ENCODE measurements around the gene ADGRL1. TPM values are rescaled to one million over a fixed set of nuclear protein-coding genes. Genes with fewer than 3 reads are reported as not detected.

Gene ADGRL1
- total and polyA plus RNA-seq, 2 donors (not counting 1 experiment from before 2014, with no cell fraction given) = 0.64 to 1.8 TPM

DNA sequence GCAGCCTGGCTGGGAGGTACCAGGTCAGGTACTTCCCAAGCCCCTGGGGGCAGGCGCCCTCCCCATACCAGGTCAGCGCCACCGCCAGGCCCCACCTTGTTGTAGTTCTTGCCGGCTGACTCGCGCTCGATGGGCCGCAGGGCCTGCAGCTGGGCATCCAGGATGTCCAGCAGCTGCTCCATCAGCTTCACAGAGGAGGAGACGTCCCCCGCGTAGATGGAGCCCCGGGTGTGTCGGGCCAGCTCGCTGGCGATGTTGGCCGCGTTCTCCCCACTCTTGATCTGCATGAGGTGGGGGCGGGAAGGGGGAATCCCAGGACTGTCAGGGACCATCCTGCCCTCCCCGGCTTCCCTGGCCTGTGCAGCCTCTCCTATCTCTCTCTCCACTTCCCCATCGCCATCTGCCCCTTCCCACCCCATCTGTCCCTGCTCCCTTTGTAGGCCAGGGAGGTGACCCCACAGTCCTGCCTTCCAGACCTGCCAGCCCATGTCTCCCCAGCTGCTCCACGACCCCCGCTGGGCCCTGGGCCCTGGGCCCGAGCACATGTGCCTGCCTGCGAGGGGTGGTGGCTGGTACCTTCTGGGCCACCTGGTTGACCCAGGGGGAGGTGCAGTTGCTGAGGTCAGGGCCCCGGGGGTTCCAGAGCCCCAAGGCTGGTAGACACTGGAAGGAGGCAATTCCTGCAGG, 45.8 kb downstream of the ADGRL1 start:
- H3K4me1 Mint-ChIP-seq = no peaks in the 10 kb centered on the region
- intact Hi-C loops (cut with micrococcal nuclease) = no loop called here
- CTCF ChIA-PET = no interaction called here

GRCh38 chr19:14159059-14159458, 46.9 kb downstream of the ADGRL1 start:
- no peaks in the 10 kb centered on the region for H3K4me1 ChIP-seq (ENCODE audit: control insufficient read depth in 2 of 2, insufficient read depth in 2 of 2, low read length in 2 of 2)
- H3K4me1 Mint-ChIP-seq = no peaks in the 10 kb centered on the region
- no peaks in the 10 kb centered on the region for H3K9me3 Mint-ChIP-seq (ENCODE audit: insufficient read depth)
- H2AFZ ChIP-seq (ENCODE audit: insufficient read depth, low read depth, low read length, poor library complexity, severe bottlenecking) = no peak overlapping the region
- no peak overlapping the region for H3K4me3 Mint-ChIP-seq
- no peak overlapping the region for H3K27ac Mint-ChIP-seq
- WGBS (ENCODE audit: insufficient coverage) = 69% methylated on average over 12 of the region's 12 CpGs
- H4K20me1 ChIP-seq (ENCODE audit: control insufficient read depth, insufficient read depth, low read length, poor library complexity, severe bottlenecking) = no peaks in the 10 kb centered on the region
- intact Hi-C loops (cut with micrococcal nuclease) = no loop called here
- ChIA-PET POLR2A (no interaction called here), CTCF (interaction anchor here (0.6 kb wide), 1 partner anchor 320 kb away, joined by 3 read pairs; no protein-coding TSS in a partner anchor)
- no peak overlapping the region for H3K4me3 ChIP-seq (ENCODE audit: control extremely low read depth in 1 of 5, extremely low read depth in 1 of 5, insufficient read depth in 1 of 5, low read depth in 2 of 5, low read length in 4 of 5)
- H3K79me2 ChIP-seq (ENCODE audit: control insufficient read depth, insufficient read depth, low read length) = no peaks in the 10 kb centered on the region
- no peak overlapping the region for H3K9ac ChIP-seq (ENCODE audit: low read length)
- H3K27ac ChIP-seq (ENCODE audit: low read length in 2 of 2) = no peak overlapping the region
- no peak for ATAC-seq (ENCODE audit: low read depth)
- no peaks in the 10 kb centered on the region for H3K27me3 Mint-ChIP-seq
- peaks cover 0 to 2% (median 0%) of the 10 kb centered on the region in 4 experiments for H3K27me3 ChIP-seq (replicated peaks in 1 of 4; ENCODE audit: control extremely low read depth in 1 of 4, control insufficient read depth in 3 of 4, insufficient read depth in 4 of 4, low read length in 3 of 4)
- TF ChIP-seq EZH2 (IDR thresholded peaks at IDR 0.05; ENCODE audit: borderline replicate concordance, insufficient read depth, low read depth, low read length, poor library complexity, severe bottlenecking) = no peak
- TF ChIP-seq, protein P1, sequence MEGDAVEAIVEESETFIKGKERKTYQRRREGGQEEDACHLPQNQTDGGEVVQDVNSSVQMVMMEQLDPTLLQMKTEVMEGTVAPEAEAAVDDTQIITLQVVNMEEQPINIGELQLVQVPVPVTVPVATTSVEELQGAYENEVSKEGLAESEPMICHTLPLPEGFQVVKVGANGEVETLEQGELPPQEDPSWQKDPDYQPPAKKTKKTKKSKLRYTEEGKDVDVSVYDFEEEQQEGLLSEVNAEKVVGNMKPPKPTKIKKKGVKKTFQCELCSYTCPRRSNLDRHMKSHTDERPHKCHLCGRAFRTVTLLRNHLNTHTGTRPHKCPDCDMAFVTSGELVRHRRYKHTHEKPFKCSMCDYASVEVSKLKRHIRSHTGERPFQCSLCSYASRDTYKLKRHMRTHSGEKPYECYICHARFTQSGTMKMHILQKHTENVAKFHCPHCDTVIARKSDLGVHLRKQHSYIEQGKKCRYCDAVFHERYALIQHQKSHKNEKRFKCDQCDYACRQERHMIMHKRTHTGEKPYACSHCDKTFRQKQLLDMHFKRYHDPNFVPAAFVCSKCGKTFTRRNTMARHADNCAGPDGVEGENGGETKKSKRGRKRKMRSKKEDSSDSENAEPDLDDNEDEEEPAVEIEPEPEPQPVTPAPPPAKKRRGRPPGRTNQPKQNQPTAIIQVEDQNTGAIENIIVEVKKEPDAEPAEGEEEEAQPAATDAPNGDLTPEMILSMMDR (IDR thresholded peaks at IDR 0.05) = no peak
- H3K36me3 ChIP-seq (replicated peaks in 1 of 2; ENCODE audit: control extremely low read depth in 1 of 2, control insufficient read depth in 1 of 2, extremely low read depth in 1 of 2, insufficient read depth in 2 of 2, low read length in 1 of 2) = no peaks in the 10 kb centered on the region
- no peak for DNase-seq
- no peaks in the 10 kb centered on the region for H3K9me3 ChIP-seq (ENCODE audit: control extremely low read depth in 1 of 3, control insufficient read depth in 2 of 3, insufficient read depth in 1 of 3, low read length in 2 of 3)
- H3K4me2 ChIP-seq (replicated peaks; ENCODE audit: low read depth, low read length, poor library complexity, severe bottlenecking) = no peak overlapping the region

More for the DNA sequence above, 45.8 kb downstream of the ADGRL1 start:
- H3K27me3 ChIP-seq (replicated peaks in 1 of 4; ENCODE audit: control extremely low read depth in 1 of 4, control insufficient read depth in 3 of 4, insufficient read depth in 4 of 4, low read length in 3 of 4) = peaks cover 0 to 8% (median 0%) of the 10 kb centered on the region in 4 experiments
- no peaks in the 10 kb centered on the region for H3K27me3 Mint-ChIP-seq
- no peak overlapping the region for H3K9ac ChIP-seq (ENCODE audit: low read length)
- POLR2A ChIA-PET = no interaction called here
- no peak for ATAC-seq (ENCODE audit: low read depth)
- H2AFZ ChIP-seq (ENCODE audit: insufficient read depth, low read depth, low read length, poor library complexity, severe bottlenecking) = no peak overlapping the region
- no peak overlapping the region for H3K4me3 ChIP-seq (ENCODE audit: control extremely low read depth in 1 of 5, extremely low read depth in 1 of 5, insufficient read depth in 1 of 5, low read depth in 2 of 5, low read length in 4 of 5)
- H3K9me3 ChIP-seq (ENCODE audit: control extremely low read depth in 1 of 3, control insufficient read depth in 2 of 3, insufficient read depth in 1 of 3, low read length in 2 of 3) = no peaks in the 10 kb centered on the region
- H3K79me2 ChIP-seq (ENCODE audit: control insufficient read depth, insufficient read depth, low read length) = no peaks in the 10 kb centered on the region
- no peak for DNase-seq
- no peak for TF ChIP-seq EZH2 (IDR thresholded peaks at IDR 0.05; ENCODE audit: borderline replicate concordance, insufficient read depth, low read depth, low read length, poor library complexity, severe bottlenecking)
- TF ChIP-seq, protein P1 (IDR thresholded peaks at IDR 0.05) = no peak
- no peak overlapping the region for H3K27ac Mint-ChIP-seq
- no peaks in the 10 kb centered on the region for H3K4me1 ChIP-seq (ENCODE audit: control insufficient read depth in 2 of 2, insufficient read depth in 2 of 2, low read length in 2 of 2)
- no peak overlapping the region for H3K4me3 Mint-ChIP-seq
- H3K36me3 ChIP-seq (replicated peaks in 1 of 2; ENCODE audit: control extremely low read depth in 1 of 2, control insufficient read depth in 1 of 2, extremely low read depth in 1 of 2, insufficient read depth in 2 of 2, low read length in 1 of 2) = no peaks in the 10 kb centered on the region
- H3K4me2 ChIP-seq (replicated peaks; ENCODE audit: low read depth, low read length, poor library complexity, severe bottlenecking) = no peak overlapping the region
- no peak overlapping the region for H3K27ac ChIP-seq (ENCODE audit: low read length in 2 of 2)
- H4K20me1 ChIP-seq (ENCODE audit: control insufficient read depth, insufficient read depth, low read length, poor library complexity, severe bottlenecking) = no peaks in the 10 kb centered on the region
- no peaks in the 10 kb centered on the region for H3K9me3 Mint-ChIP-seq (ENCODE audit: insufficient read depth)
- WGBS (ENCODE audit: insufficient coverage) = 94% methylated on average over 21 of the region's 25 CpGs

Data from B cell (primary cell).